ENCODE measurements around the gene NKD1.

The NKD1 gene

DNA sequence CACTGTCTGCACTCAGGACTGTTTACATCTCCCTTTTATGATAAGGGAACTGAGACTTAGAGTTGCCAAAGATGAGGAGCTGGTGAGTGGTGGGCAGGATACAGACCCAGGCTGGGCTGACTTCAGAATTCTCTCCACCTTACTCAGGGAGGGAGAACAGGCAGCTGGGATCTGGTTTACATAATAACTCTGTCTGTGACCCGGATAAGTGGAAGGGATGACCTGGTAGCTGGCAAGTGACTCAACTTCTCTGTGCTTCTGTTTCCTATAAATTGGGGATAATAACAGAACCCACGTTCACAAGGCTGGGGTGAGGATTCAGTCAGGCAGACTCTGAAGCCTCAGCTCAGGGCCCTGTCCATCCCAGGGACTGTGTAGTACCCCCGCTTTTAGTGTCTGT lies 130.3 kb downstream of the NKD1 start:
- no peak for DNase-seq

DNA sequence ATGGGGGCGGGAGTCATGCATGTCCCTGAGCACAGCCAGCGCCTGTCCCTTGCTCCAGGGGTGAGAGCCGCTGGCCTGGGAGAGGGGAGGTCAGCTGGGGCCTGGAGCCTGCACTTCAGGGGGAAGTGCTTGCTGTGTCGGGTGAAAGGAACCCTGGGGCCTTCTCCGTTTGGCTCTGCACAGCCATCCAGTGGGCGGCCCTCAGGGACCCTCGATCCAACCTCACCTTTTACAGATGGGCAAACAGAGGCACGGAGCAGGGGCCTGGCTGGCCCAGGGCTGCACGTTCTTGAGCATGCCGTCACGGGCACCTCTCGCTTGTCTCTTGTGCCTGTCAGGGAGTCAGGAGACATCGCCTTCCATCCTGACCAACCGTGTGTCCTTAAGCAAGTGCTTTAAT lies 131.1 kb downstream of the NKD1 start:
- DNase-seq: no peak

DNA sequence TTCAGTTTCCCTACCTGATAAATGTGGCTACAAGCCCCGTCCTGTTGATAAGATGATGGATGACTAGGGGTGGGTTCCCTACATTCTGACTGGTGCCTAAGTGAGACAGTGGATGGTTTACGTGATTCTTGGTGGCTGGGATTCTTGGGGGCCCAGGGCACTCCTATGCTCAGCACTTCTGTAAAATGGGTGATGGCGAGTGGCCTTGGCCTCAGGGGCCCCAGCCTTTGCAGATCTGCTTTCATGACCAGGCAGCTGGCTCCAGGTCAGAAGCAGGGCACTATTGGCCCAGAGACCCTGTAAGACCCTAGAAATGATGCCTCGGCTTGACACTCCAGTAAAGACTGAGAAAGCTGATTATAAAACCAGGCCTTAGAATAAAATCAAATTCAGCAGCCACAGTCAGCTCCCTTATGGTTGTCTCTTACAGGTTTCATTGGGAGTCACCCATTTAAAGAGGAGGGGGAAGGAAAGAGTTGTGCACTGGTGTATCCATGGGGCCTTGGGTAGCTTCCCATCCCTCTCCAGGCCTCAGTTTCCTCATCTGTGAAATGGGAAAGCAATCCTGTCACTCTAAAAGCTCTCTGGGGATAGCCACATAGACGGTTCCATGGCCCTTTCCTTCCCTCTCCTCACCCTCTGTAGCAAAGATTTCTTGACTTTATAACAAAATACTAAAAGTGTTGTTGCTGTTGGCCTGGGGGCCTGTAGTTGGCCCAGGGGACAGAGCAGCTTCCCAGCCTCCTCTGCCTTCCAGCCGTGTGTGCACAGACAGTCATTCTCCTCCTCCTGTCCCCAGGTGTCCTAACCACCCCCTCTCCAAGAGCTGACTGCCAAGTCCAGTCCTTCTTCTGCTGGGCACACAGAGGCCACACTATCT lies 131.7 kb downstream of the NKD1 start:
- DNase-seq: no peak

DNA sequence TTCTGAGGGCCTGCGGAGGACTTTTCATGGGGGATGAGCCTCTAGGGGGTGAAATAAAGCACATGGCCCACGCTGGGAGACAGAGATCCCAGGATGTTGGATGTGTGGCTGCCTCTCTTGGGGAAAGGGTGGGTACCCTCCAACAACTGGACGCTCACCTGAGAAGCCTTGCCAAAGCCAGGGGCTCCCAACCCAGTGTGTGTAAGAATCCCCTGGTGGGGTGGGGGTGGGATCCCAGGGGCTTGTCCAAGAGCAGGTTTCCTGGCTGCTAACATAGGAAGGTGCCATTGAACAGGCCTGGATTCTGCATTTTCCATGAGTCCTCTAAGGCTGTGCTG lies 132.3 kb downstream of the NKD1 start:
- DNase-seq: no peak

DNA sequence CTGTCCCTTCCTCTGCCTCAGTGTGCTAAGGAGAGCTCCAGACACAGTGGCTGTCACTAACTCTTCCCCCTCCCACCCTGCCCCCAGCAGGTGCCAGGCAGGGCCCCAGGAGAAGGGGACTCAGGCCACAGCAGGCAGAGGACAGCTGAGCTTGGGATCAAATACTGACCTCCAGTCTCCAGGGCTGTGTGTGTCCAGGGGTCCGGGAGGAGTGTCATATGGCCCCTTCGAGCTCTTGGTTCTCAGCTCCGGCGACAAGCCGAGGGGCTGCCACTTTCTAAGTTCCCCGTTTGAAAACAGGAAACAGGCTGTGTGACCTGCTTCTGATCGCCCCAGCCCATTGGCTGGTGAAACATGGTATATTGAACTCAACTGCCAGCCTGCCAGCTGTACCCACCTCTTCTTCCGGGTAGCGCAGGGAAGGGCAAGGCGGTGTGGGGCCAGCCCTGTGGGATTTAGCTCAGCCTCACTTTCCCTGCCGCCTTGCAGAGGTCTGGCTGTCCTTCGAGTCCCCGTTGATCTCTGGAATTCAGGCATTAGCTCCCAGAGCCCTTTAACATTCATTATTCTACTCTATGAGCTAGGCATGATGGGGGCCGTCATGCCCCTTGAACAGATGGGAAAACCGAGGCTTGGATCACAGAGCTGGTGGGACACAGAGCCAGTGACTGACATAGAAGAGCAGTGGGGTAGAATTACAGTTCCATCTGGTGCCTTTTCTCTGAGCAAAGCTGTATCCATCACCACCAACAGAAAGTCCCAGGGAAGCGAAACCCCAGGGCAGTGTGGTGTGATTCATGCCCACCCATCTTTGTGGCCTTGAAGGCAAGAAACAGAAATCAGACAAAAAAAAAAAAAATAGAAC lies 133.1 kb downstream of the NKD1 start, which contains the start of gene SNX20:
Gene SNX20, minus strand, starts transcription at position 292 of the 865 bp plus-strand sequence. CDS start 3,786 bp downstream, outside the sequence.
- DNase-seq: peak; percentile 75

DNA sequence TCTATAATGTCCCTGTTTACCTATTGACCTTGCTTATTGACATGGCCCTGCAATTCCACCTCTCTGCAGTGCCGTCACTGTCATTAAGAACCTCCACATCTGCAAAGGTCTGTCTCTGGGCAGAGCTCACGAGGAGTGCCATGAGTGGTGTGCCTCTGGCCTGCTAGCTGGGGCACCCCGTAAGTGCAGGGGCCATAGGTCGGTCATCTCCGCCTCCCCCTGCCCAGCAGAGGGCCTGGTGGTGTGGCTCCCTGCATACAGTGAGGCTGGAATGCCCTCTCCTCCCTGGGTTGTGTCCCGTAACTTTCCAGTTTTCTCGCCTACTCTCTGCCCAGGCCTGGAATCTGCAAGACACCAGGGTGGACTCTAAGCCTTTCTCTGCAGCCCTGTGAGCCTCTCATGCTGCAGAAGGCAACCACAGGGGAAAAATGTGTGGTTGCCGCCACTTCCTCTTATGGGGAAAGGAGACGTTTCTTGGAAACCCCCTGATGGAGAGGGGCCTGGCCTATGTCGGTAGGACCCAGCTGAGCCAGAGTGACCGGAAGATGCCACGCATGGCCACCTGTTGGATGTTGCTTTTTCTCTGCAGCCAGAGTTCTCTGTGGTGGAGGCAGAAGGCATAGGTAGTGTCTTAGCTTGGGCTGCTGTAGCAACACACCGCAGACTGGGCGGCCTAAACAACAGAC lies 135.6 kb downstream of the NKD1 start:
- DNase-seq: peak; percentile 52

DNA sequence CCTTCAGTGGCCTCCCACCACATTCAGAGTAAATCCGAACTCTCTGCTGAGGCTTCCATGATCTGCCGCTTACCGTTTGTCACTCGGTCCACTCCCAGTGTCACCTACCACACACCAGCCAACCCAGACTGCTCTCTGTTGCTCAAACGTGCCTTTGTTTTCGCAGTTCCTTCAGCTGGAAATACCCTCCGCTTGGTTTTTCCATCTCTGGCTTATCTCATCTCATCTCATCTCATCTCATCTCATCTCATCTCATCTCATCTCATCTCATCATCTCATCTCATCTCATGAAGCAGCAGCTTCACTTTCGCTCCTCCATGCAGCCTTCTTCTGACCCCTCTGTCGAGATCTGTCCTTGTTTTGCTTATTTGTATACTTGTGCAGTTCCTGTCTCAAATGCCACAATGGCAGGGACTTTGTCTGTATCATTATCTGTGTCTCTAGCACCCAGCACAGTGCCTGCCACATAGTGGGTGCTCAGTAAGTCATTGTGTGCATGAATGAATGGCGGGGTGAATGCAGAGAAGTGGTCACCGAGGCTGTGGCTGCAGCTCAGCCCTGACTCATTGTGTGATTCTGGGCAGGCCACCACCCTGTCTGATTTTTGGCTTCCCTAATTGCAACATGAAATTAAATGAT lies 136.7 kb downstream of the NKD1 start:
- no peak for DNase-seq

DNA sequence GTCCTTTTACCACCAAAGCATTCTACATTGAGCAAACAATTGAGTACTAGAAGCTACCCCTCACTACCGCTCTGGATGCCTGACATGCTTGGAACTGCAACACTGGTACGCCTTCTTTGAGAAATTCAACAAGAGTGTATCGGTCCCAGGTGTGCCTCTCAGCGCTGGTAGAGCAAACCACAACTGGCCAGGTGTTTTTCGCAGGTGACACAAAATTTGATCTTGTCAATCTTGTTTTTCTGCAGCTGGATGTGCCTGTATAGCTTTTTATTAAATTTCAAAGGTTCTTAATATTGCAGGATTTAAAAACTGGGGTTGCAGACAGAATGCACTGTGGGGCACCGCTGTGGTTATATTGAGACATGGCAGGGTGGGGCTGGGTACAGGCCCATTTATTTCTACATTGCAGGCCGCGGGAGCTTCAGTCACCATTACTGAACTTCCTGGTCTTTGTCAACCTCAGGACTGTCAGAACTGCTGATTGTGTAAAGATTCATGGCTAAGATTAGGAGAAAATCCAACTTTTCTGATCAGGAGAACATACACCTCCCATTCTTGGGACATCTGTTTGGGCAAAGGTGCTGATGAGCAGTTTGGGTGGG lies 137.4 kb downstream of the NKD1 start:
- DNase-seq: no peak

DNA sequence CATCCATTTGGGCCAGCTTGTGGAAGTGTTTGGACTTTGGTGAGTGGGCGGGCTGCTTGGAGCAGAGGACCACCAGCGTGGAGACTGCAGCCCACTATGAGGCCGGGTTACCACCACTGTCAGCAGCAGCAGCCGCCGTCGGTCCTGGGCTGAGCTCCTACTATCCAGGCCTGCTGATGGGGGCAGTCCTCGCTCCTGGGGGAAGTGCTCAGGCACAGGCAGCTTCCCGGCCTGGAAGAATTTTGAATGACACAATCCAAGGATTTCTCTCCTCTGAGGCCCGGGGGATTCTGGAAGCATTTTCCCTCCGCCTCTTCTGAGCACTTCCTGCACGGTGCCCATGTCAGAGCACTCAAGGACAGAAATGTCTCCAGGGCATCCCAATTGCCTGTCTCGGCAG lies 139.9 kb downstream of the NKD1 start:
- no peak for DNase-seq

DNA sequence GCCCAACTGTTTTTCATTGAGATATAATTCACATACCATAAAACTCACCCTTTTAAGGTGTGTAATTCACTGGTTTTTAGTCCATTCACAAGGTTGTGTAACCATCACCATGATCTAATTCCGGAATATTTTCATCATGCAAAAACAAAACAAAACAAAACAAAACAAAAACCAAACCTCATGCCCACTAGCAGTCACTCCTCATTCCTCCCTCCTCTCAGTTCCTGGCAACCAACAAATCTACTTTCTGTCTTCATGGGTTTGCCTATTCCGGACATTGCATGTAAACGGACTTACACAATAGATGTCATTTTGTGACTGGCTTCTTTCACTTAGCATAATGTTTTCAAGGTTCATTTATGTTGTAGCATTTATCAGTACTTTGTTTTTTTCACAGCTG lies 140.7 kb downstream of the NKD1 start:
- DNase-seq: no peak

DNA sequence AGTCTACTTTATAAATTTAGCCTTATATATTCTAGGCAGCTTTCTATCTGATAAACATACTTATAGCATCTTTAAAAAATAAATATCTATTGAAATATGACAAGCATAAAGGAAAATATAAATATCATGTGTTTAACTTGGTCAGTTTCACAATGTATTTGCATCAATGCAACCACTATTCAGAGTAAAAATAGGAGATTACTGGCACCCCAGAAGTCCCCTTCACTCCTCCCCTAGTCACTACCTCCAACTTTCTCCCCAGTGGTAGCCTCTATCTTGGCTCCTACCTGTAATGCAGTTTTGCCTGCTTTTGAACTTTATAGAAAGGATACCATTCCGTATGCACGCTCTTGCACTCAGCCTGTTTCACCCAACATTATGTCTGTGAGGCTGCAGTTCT lies 142.0 kb downstream of the NKD1 start:
- DNase-seq: no peak

DNA sequence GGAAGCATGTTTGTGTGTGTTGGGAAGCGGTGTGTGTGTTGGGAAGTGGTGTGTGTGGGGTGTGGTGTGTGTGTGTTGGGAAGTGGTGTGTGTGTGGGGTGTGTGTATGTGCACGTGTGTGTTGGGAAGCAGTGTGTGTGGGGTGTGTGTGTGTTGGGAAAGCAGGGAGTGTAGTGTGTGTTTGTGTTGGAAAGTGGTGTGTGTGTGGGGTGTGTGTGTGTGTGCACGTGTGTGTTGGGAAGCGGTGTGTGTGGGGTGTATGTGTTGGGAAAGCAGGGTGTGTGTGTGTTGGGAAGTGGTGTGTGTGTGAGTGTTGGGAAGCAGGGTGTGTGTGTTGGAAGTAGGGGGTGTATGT lies 144.4 kb downstream of the NKD1 start:
- no peak for DNase-seq

DNA sequence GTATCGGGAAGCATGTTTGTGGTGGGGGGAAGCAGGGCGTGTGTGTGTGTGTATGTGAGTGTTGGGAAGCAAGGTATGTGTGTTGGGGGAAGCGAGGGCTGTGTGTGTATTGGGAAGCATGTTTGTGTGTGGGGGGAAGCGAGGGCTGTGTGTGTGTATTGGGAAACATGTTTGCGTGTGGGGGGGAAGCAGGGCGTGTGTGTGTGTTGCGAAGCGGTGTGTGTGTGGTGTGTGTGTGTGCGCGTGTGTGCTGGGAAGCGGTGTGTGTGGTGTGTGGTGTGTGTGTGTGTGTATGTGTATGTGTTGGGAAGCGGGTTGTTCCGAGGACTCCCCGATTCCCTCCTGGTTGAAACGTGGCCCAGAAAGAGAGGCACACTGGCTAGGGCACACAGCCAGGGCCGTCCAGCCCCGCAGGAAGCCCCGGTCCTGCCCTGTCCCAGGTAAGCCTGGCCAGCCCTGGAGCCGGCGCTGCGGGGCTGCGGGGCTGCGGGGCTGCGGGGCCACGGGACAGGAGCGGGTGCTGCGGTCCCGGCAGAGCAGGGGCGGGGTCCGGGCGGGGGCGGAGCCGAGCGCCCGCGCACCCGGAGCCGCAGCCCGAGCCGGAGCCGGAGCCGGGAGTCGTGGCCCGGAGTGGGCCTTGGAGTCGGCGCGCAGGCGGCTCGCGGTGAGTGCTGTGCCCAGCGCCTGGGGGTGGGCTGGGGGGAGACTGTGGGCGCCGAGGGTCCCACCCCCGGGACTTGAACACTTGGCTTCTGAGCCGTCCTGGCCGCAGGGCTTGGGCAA lies 145.0 kb downstream of the NKD1 start, which contains the start of gene NOD2:
Gene NOD2, plus strand, starts transcription at position 608 of the 783 bp plus-strand sequence. CDS start 5,890 bp downstream, outside the sequence.
- no peak for DNase-seq

DNA sequence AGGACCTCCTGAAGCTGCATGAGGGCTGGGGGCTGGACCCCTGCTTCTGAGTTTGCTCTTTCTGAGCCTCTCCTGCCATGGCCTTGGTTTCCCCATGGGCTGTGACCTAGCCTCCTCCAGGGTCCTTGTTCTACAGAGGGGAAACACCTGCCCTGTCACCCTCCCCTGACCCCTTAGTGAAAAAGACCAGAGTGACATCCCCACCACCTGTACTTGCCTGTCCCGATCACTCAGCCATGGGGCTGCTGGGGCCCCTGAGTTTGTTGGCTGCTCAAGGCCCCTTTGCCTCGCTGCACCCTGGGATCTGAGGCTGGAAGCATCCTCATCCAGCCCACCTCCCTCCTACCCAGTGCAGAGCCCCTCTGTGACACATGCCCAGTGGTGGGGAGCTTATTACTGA lies 146.0 kb downstream of the NKD1 start:
- no peak for DNase-seq

DNA sequence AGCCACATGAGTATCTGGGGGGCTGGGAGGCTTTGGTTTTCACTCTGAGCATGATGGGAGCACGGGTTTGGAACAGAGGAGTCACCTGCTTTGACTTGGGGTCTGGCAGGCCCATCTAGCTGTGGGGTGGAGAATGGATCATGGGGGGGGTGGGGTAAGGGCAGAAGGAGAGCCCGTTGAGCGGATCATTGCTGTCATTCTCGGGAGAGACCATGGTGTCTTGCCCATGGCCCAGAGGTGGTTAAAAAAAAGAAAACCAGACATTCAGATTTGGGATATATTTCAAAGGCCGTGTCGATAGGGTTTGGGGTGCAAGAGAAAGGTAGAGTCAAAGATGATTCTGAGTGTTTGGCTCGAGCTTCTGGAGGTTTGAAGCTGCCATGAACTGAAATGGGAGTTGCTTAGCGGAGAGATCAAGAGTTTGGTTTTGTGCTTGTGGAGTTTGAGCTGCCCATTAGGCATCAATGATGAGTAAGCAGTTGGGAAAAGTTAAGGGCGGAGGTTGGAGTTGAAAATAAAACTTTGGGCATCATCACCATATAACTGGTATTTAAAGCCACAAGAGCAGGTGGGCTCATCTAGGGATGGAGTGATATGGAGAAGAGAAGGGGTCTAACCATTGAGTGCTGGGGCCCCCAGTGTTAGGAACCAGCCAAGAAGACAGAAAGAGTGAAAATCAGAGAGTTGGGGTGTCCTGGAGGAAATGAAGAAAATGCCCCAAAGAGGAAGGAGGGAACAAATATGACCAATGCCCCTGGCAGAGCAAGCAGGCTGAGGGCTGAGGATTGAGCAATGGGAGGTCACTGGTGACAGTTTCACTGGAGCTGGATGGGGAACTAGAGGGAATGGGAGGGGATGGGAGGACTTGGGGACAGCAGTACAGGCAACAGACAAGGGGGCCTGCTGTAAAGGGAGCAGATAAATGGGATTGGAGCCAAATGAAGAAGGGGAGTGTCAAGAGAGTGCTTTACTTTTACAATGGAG lies 147.1 kb downstream of the NKD1 start:
- no peak for DNase-seq

DNA sequence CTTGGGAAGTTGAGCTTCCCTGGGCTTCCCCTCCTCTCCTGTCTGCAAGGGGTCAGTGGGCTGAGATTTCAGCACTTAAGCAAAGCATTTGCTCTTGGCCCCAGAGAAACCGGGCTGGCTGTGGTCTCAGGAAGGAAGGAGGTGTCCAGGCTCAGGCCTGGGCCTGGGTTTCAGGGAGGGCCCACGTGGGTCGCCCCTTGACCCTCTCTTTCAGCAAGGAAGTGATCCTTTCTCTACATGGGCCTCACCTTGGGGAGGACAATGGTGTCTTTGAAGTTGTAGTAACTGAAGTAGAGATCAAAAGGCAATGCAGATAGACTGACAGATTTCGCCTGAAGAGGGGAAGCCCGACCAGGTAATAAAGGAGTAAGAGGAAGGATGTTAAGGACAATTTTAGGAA lies 147.9 kb downstream of the NKD1 start:
- DNase-seq: no peak

DNA sequence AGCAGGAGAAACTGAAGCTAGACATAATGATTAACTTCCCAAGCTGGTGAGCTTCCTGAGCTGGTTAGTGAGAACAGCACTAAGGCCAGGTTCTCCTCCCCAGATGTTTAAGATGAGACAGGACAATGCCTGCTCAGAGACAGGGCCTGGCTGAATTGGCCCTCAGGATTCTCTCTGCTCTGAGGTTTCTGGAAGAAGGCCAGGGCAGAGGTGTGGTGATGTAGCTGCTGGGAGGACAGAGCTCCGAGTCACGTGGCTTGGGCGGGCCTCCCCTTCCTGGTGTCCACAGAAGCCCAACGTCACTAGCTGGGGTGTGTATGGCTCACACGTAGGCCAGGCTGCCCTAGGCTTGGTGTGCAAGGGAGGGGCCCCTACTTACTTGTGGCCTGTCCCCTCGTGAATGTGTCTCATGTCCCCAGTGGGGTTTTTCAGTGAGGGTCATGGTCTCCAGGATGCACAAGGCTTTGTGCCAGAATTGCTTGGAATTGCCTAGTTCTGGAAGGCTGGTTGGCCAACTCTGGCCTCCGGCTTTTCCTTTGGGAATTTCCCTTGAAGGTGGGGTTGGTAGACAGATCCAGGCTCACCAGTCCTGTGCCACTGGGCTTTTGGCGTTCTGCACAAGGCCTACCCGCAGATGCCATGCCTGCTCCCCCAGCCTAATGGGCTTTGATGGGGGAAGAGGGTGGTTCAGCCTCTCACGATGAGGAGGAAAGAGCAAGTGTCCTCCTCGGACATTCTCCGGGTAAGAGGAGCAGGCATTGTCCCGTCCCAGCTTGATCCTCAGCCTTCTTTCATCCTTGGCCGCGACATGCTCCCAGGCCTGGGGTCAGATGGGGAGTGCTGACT lies 148.6 kb downstream of the NKD1 start:
- peak; percentile 94 for DNase-seq

DNA sequence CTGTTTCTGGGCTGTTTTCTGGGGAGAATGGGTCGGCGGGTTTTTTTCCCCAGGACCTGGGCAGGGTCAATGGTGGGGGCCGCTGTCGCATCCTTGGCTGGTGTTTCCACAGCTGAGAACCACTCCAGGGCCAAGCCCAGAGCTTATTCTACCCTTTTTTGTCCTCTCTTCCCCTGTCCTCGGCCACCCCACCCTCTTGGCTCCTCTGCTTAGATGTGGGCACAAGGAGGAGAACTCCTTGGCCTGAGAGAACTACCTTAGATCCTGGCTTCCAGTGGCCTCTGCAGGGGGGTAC lies 149.2 kb downstream of the NKD1 start:
- DNase-seq: no peak
